MM.1S (cell line): ENCODE measurements around the gene VPS9D1.

Source experiments
- DNase-seq: peaks from one replicate; pipeline ENCODE4 v3.0.0-alpha.2; 2015
- H2AFZ ChIP-seq: fragments of 300-600 bp; sonication (generic); 2 replicates; pipeline ENCODE4 v1.6.0; 2016; ENCODE audit warnings: antibody characterized with exemption, low read length
- H3F3A ChIP-seq: fragments of 300-600 bp; sonication (generic); 2 replicates; pipeline ENCODE4 v1.6.1; 2016; ENCODE audit warnings: mild to moderate bottlenecking, antibody characterized with exemption, low read length, moderate library complexity, mixed read lengths; ENCODE audit not compliant: insufficient read depth
- H3K27ac ChIP-seq: fragments of 300-600 bp; sonication (generic); 2 replicates; pipeline ENCODE4 v1.5.1; 2016; ENCODE audit warnings: mild to moderate bottlenecking, low read length
- H3K27me3 ChIP-seq: fragments of 300-600 bp; sonication (generic); replicated peaks from 2 replicates; pipeline ENCODE4 v1.6.0; 2016; ENCODE audit warnings: low read length; ENCODE audit not compliant: insufficient read depth
- H3K36me3 ChIP-seq: fragments of 300-600 bp; sonication (generic); replicated peaks from 2 replicates; pipeline ENCODE4 v1.6.1; 2016; ENCODE audit warnings: mild to moderate bottlenecking, low read length, mixed read lengths; ENCODE audit not compliant: insufficient read depth
- H3K4me1 ChIP-seq: fragments of 300-600 bp; sonication (generic); 2 replicates; pipeline ENCODE4 v1.6.1; 2016; ENCODE audit warnings: low read length, mixed read lengths
- H3K4me2 ChIP-seq: fragments of 300-600 bp; sonication (generic); 2 replicates; pipeline ENCODE4 v1.6.0; 2016; ENCODE audit warnings: low read depth, low read length
- H3K4me3 ChIP-seq: fragments of 300-600 bp; sonication (generic); 2 replicates; pipeline ENCODE4 v1.5.1; 2016; ENCODE audit warnings: low read length, mixed read lengths
- H3K79me2 ChIP-seq: fragments of 300-600 bp; sonication (generic); 2 replicates; pipeline ENCODE4 v1.6.1; 2016; ENCODE audit warnings: mixed run types, low read length, mixed read lengths
- H3K9ac ChIP-seq: fragments of 300-600 bp; sonication (generic); 2 replicates; pipeline ENCODE4 v1.6.1; 2016; ENCODE audit warnings: low read length, mixed read lengths
- H3K9me2 ChIP-seq: fragments of 300-600 bp; sonication (generic); replicated peaks from 2 replicates; pipeline ENCODE4 v1.6.1; 2016; ENCODE audit warnings: mild to moderate bottlenecking, low read length, mixed read lengths; ENCODE audit not compliant: insufficient read depth
- H3K9me3 ChIP-seq: fragments of 300-600 bp; sonication (generic); replicated peaks from 2 replicates; pipeline ENCODE4 v1.6.1; 2016; ENCODE audit warnings: mild to moderate bottlenecking, low read length, mixed read lengths; ENCODE audit not compliant: insufficient read depth
- H4K20me1 ChIP-seq: fragments of 300-600 bp; sonication (generic); 2 replicates; pipeline ENCODE4 v1.6.1; 2016; ENCODE audit warnings: mild to moderate bottlenecking, low read length, moderate library complexity, mixed read lengths; ENCODE audit not compliant: insufficient read depth
- EZH2 ChIP-seq: fragments of 300-600 bp; sonication (generic); optimal IDR thresholded peaks from 2 replicates; pipeline ENCODE3; 2017; ENCODE audit warnings: low read depth, mild to moderate bottlenecking, antibody characterized with exemption, low read length, mixed read lengths
- EZH2phosphoT487 ChIP-seq: fragments of 300-600 bp; sonication (generic); IDR thresholded peaks from 2 replicates; pipeline ENCODE4 v1.6.1; 2018; ENCODE audit warnings: antibody characterized with exemption, low read length
- TF ChIP-seq, protein P1 (sequence below): fragments of 300-600 bp; sonication (generic); IDR thresholded peaks from 2 replicates; pipeline ENCODE4 v1.5.1; 2016; ENCODE audit warnings: antibody characterized with exemption, low read length, mixed read lengths

The VPS9D1 gene

DNA sequence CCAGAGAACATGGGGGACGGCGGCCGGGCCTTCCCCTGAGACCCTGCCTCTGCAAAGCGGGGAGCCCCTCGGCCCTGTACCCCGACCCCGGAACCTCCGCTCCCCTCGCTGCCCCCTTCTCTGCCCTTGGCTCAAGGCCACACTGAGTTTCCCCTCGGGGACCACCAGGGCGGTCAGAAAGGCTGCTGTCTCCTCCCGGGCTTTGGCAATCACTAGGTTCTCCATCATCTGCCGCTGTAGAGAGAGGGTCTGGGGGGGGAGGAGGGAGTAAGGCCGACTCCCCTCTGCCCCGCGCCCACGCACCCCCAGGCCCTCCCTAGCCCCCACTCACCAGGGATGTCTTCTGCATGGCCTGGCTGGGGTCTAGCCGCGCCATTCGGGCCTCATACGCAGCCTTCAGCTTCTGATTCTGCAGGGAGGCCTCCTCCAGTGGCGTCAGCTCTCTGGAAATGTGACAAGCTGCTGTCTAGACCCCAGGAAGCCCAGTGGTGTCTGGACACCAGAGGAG is 8.4 kb downstream of the VPS9D1 start:
- H3K79me2 ChIP-seq, result peaks cover 4% of the 10 kb centered on the region; the same call in 1 of the 2 replicates
- H3K9me2 ChIP-seq, result no peaks in the 10 kb centered on the region
- H3K4me3 ChIP-seq, result peak overlapping the region; percentile 71
- no peak for DNase-seq
- no peak overlapping the region for H3K27ac ChIP-seq
- no peaks in the 10 kb centered on the region for H4K20me1 ChIP-seq
- H3K4me1 ChIP-seq, result no peaks in the 10 kb centered on the region
- peak overlapping the region; percentile 63 for H3K4me2 ChIP-seq
- peak overlapping the region; percentile 19; the same call in 1 of the 2 replicates for H2AFZ ChIP-seq
- TF ChIP-seq EZH2, result no peak
- H3K36me3 ChIP-seq, result no peaks in the 10 kb centered on the region
- no peaks in the 10 kb centered on the region for H3K27me3 ChIP-seq
- no peaks in the 10 kb centered on the region for H3K9me3 ChIP-seq
- H3F3A ChIP-seq, result no peaks in the 10 kb centered on the region
- H3K9ac ChIP-seq, result peak overlapping the region; percentile 70

DNA sequence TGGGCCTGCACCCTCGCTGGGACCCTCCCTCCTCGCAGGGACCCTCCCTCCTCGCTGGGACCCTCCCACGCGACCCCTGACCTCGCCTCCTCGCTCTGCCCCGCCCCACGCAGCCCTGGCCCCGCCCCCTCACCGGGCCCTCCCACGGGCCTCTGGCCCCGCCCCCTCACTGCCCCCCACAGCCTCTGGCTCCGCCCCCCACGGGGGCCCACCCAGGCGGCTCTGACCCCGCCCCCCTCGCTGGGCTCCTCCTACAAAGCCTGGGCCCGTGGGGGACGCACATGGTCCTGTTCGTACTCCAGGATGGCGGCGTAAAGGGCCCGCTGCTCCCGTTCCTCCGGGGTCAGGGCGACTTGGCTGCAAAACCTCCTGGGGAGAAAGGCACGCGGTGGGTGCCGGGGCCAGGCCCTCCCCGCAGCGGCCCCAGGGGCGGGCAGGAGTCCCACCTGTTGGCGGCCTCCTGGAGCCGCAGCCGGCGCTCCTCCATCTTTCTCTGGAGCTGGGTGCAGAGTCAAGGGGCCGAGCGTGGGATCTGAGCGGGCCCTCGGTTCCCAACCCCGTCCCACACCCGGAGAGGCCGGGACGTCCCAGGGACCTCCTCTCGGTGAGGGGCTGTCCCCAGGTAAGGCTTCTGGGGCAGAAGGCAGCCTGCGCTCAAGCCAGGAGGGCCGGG is 9.0 kb downstream of the VPS9D1 start:
- H3K4me1 ChIP-seq, result no peaks in the 10 kb centered on the region

GRCh38 chr16:89710709-89711564 is 9.8 kb downstream of the VPS9D1 start:
- no peak overlapping the region for H3K27ac ChIP-seq
- no peaks in the 10 kb centered on the region for H4K20me1 ChIP-seq
- no peak for TF ChIP-seq EZH2phosphoT487
- no peak for TF ChIP-seq EZH2
- TF ChIP-seq, protein P1, sequence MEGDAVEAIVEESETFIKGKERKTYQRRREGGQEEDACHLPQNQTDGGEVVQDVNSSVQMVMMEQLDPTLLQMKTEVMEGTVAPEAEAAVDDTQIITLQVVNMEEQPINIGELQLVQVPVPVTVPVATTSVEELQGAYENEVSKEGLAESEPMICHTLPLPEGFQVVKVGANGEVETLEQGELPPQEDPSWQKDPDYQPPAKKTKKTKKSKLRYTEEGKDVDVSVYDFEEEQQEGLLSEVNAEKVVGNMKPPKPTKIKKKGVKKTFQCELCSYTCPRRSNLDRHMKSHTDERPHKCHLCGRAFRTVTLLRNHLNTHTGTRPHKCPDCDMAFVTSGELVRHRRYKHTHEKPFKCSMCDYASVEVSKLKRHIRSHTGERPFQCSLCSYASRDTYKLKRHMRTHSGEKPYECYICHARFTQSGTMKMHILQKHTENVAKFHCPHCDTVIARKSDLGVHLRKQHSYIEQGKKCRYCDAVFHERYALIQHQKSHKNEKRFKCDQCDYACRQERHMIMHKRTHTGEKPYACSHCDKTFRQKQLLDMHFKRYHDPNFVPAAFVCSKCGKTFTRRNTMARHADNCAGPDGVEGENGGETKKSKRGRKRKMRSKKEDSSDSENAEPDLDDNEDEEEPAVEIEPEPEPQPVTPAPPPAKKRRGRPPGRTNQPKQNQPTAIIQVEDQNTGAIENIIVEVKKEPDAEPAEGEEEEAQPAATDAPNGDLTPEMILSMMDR, result no peak
- no peak overlapping the region for H2AFZ ChIP-seq
- no peak overlapping the region for H3K9ac ChIP-seq
- no peak for DNase-seq
- no peaks in the 10 kb centered on the region for H3K9me3 ChIP-seq
- H3K4me3 ChIP-seq, result no peak overlapping the region
- no peaks in the 10 kb centered on the region for H3K27me3 ChIP-seq
- no peaks in the 10 kb centered on the region for H3K9me2 ChIP-seq
- H3K36me3 ChIP-seq, result no peaks in the 10 kb centered on the region
- H3K4me2 ChIP-seq, result no peak overlapping the region
- H3F3A ChIP-seq, result no peaks in the 10 kb centered on the region
- no peaks in the 10 kb centered on the region for H3K4me1 ChIP-seq
- H3K79me2 ChIP-seq, result peaks cover 4% of the 10 kb centered on the region; the same call in 1 of the 2 replicates

More for the DNA sequence above, 9.0 kb downstream of the VPS9D1 start:
- Histone ChIP-seq H3K9me2 (no peaks in the 10 kb centered on the region), H2AFZ (peak overlapping the region; percentile 19; the same call in 1 of the 2 replicates), H3K4me2 (peak overlapping the region; percentile 63), H3K9me3 (no peaks in the 10 kb centered on the region), H3K27ac (no peak overlapping the region), H3K27me3 (no peaks in the 10 kb centered on the region), H4K20me1 (no peaks in the 10 kb centered on the region), H3K79me2 (peaks cover 4% of the 10 kb centered on the region; the same call in 1 of the 2 replicates), H3K36me3 (no peaks in the 10 kb centered on the region), H3F3A (no peaks in the 10 kb centered on the region), H3K9ac (peak overlapping the region; percentile 70), H3K4me3 (peak overlapping the region; percentile 71)
- TF ChIP-seq, protein P1, result no peak
- TF ChIP-seq EZH2 (no peak), EZH2phosphoT487 (no peak)
- peak; percentile 44 for DNase-seq
